Measurements from ENCODE around the gene GNG2.

GNG2 gene

DNA sequence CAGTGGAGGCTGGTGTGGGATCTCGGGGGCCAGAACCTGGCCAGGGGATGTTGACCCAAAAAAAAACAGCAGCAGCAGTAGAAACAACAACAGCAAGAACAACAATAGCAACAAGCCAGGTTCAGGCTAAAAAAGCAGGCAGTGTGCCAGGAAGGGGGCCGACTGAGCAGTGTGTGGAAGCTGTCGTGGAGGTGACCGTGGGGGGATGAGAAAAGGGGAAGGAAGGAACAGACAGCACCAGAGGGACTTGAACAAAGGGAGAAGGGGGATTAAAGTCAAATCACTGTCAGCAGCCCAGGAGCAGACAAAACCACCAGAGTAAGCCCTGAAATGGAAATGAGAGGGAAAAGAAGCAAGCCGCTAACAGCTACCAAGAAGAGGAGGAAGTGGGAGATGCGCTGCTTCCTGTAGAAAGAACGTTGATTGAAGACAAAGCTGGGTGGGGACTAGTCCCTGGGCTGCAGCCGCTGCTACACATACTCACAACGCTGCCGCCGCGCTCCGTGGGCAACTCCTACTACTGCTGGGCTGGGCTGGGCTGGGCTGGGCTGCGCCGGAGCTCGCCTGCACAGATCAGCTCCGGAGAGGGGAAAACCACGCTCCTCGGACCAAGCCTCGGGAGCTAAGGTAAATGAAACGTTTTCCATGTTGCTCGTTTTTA is at the start of gene GNG2:
TSS of gene GNG2 (plus strand) at position 449 of the 661 bp plus-strand sequence. CDS start 90,067 bp downstream, outside the sequence.
- peak within 1 kb of the TSS; percentile 13; the same call in 1 of the 2 replicates for H3K27ac ChIP-seq (ENCODE audit: low read depth, low read length)
- no peaks in the 10 kb centered on the region for H4K20me1 ChIP-seq (ENCODE audit: low read depth, low read length)
- H3K9ac ChIP-seq (ENCODE audit: low read length): peak within 1 kb of the TSS; percentile 60
- peak within 1 kb of the TSS; percentile 74 for H2AFZ ChIP-seq (ENCODE audit: low read depth, low read length, severe bottlenecking)
- TF ChIP-seq EZH2phosphoT487 (conservative IDR thresholded peaks at IDR 0.05; ENCODE audit: low read length): no peak
- no peaks in the 10 kb centered on the region for H3F3A ChIP-seq (ENCODE audit: insufficient read depth)
- H3K4me2 ChIP-seq (ENCODE audit: low read depth, low read length, poor library complexity, severe bottlenecking): peak within 1 kb of the TSS; percentile 84
- no peaks in the 10 kb centered on the region for H3K9me3 ChIP-seq (ENCODE audit: insufficient read depth, low read length)
- H3K27me3 ChIP-seq (ENCODE audit: low read length): no peaks in the 10 kb centered on the region
- H3K9me2 ChIP-seq (replicated peaks; ENCODE audit: insufficient read depth, low read length): no peaks in the 10 kb centered on the region
- H3K4me3 ChIP-seq (ENCODE audit: insufficient read depth, low read length, poor library complexity, severe bottlenecking): peak within 1 kb of the TSS; percentile 65
- H3K36me3 ChIP-seq (ENCODE audit: low read length): no peaks in the 10 kb centered on the region
- H3K79me2 ChIP-seq (ENCODE audit: insufficient read depth, low read length): no peaks in the 10 kb centered on the region

DNA sequence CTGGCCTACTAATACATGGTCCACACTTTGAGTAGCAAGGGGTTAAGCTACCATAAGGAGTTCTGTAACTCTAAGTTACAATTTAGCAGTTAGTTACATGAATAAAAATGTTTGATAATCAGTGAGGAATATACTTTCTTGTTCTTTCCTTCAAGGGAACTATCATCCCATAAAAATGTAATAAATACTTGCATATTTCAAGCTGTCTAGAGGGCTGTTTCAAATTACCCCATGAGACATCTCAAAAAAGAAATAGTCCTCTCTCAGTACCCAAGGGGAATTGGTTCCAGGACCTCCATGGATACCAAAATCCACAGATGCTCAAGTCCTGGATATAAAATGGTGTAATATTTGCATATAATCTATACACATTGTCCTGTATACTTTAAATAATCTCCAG is 48.7 kb upstream of the GNG2 start:
- no peaks in the 10 kb centered on the region for H3F3A ChIP-seq (ENCODE audit: insufficient read depth)

DNA sequence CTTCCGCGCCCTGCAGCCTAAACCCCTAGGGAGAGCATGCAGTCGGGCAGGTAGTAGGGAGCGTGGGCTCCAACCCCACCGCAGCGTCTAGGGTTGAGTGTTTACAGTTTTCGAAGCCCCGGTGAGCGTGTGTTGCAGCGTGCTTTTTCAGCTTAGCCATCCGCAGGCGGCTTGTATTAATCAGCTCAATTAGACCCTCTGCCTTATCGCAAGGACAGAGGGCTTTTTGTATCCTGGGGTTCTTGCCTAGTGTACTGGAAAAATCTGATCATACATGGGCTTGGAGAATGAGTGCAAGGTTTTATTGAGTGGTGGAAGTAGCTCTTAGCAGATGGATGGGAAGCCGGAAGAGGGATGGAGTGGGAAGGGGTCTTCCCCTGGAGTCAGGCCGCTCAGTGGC is 44.4 kb upstream of the GNG2 start:
- Histone ChIP-seq H3K79me2 (ENCODE audit: insufficient read depth, low read length) (no peaks in the 10 kb centered on the region), H3K9me2 (replicated peaks; ENCODE audit: insufficient read depth, low read length) (no peaks in the 10 kb centered on the region), H3K27ac (ENCODE audit: low read depth, low read length) (no peak overlapping the region), H3K4me2 (ENCODE audit: low read depth, low read length, poor library complexity, severe bottlenecking) (no peak overlapping the region), H3K9me3 (ENCODE audit: insufficient read depth, low read length) (no peaks in the 10 kb centered on the region), H2AFZ (ENCODE audit: low read depth, low read length, severe bottlenecking) (no peak overlapping the region), H3K9ac (ENCODE audit: low read length) (no peak overlapping the region), H3K36me3 (ENCODE audit: low read length) (no peaks in the 10 kb centered on the region), H3F3A (ENCODE audit: insufficient read depth) (no peaks in the 10 kb centered on the region), H4K20me1 (ENCODE audit: low read depth, low read length) (no peaks in the 10 kb centered on the region), H3K4me3 (ENCODE audit: insufficient read depth, low read length, poor library complexity, severe bottlenecking) (no peak overlapping the region), H3K27me3 (ENCODE audit: low read length) (no peaks in the 10 kb centered on the region)
- no peak for TF ChIP-seq EZH2phosphoT487 (conservative IDR thresholded peaks at IDR 0.05; ENCODE audit: low read length)
- TF ChIP-seq, protein P1, sequence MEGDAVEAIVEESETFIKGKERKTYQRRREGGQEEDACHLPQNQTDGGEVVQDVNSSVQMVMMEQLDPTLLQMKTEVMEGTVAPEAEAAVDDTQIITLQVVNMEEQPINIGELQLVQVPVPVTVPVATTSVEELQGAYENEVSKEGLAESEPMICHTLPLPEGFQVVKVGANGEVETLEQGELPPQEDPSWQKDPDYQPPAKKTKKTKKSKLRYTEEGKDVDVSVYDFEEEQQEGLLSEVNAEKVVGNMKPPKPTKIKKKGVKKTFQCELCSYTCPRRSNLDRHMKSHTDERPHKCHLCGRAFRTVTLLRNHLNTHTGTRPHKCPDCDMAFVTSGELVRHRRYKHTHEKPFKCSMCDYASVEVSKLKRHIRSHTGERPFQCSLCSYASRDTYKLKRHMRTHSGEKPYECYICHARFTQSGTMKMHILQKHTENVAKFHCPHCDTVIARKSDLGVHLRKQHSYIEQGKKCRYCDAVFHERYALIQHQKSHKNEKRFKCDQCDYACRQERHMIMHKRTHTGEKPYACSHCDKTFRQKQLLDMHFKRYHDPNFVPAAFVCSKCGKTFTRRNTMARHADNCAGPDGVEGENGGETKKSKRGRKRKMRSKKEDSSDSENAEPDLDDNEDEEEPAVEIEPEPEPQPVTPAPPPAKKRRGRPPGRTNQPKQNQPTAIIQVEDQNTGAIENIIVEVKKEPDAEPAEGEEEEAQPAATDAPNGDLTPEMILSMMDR (IDR thresholded peaks at IDR 0.05; ENCODE audit: insufficient read depth, low read length, poor library complexity, severe bottlenecking): no peak

More for the DNA sequence above, 48.7 kb upstream of the GNG2 start:
- Histone ChIP-seq H3K79me2 (ENCODE audit: insufficient read depth, low read length) (no peaks in the 10 kb centered on the region), H3K4me2 (ENCODE audit: low read depth, low read length, poor library complexity, severe bottlenecking) (no peak overlapping the region), H3K4me3 (ENCODE audit: insufficient read depth, low read length, poor library complexity, severe bottlenecking) (no peak overlapping the region), H3K9me2 (replicated peaks; ENCODE audit: insufficient read depth, low read length) (no peaks in the 10 kb centered on the region), H3K36me3 (ENCODE audit: low read length) (no peaks in the 10 kb centered on the region), H4K20me1 (ENCODE audit: low read depth, low read length) (no peaks in the 10 kb centered on the region), H3K27ac (ENCODE audit: low read depth, low read length) (no peak overlapping the region), H3K9ac (ENCODE audit: low read length) (no peak overlapping the region), H3K9me3 (ENCODE audit: insufficient read depth, low read length) (no peaks in the 10 kb centered on the region), H2AFZ (ENCODE audit: low read depth, low read length, severe bottlenecking) (no peak overlapping the region), H3K27me3 (ENCODE audit: low read length) (no peaks in the 10 kb centered on the region)
- TF ChIP-seq EZH2phosphoT487 (conservative IDR thresholded peaks at IDR 0.05; ENCODE audit: low read length): no peak
- TF ChIP-seq, protein P1 (IDR thresholded peaks at IDR 0.05; ENCODE audit: insufficient read depth, low read length, poor library complexity, severe bottlenecking): no peak

DNA sequence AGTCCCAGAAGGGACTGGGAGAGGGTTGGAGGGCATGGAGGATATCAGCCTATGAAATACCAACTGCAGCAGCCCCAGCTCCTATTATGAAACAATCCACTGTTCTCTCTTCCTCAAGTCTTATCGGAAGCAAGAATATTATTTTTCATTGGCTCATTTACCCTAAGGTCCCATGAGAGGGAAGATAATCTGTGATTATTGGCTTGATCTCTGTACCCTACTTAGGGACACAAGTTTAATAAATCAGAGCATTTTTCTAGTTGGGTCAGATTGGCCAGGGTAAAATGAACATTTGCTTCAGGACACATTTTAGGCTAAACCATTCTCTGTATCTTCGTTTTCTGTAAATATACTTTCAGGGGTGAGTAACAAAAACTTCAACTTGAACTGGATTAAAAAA is 43.1 kb upstream of the GNG2 start:
- Histone ChIP-seq H3K4me3 (ENCODE audit: insufficient read depth, low read length, poor library complexity, severe bottlenecking) (no peak overlapping the region), H2AFZ (ENCODE audit: low read depth, low read length, severe bottlenecking) (no peak overlapping the region), H3K27me3 (ENCODE audit: low read length) (no peaks in the 10 kb centered on the region), H3K4me2 (ENCODE audit: low read depth, low read length, poor library complexity, severe bottlenecking) (no peak overlapping the region), H3K9me2 (replicated peaks; ENCODE audit: insufficient read depth, low read length) (no peaks in the 10 kb centered on the region), H3K79me2 (ENCODE audit: insufficient read depth, low read length) (no peaks in the 10 kb centered on the region), H3F3A (ENCODE audit: insufficient read depth) (no peaks in the 10 kb centered on the region), H4K20me1 (ENCODE audit: low read depth, low read length) (no peaks in the 10 kb centered on the region), H3K9me3 (ENCODE audit: insufficient read depth, low read length) (no peaks in the 10 kb centered on the region), H3K9ac (ENCODE audit: low read length) (no peak overlapping the region), H3K36me3 (ENCODE audit: low read length) (no peaks in the 10 kb centered on the region), H3K27ac (ENCODE audit: low read depth, low read length) (no peak overlapping the region)
- TF ChIP-seq, protein P1 (IDR thresholded peaks at IDR 0.05; ENCODE audit: insufficient read depth, low read length, poor library complexity, severe bottlenecking): no peak
- TF ChIP-seq EZH2phosphoT487 (conservative IDR thresholded peaks at IDR 0.05; ENCODE audit: low read length): no peak
